MG63 (cell line): ENCODE data around the gene CPNE2. TPM values are rescaled to one million over a fixed set of nuclear protein-coding genes. Genes with fewer than 3 reads are reported as not detected.

ENCODE experiments used
- DNase-seq: peaks from one replicate; pipeline ENCODE4 v3.0.0-alpha.2; 2020
- H3K27me3 ChIP-seq: fragments of 250-450 bp; sonication (Bioruptor Pico); 2 replicates; pipeline ENCODE4 v1.5.1; 2020; ENCODE audit warnings: mild to moderate bottlenecking, moderate library complexity
- H3K36me3 ChIP-seq: fragments of 250-450 bp; sonication (Bioruptor Pico); 2 replicates; pipeline ENCODE4 v1.5.1; 2020; ENCODE audit warnings: mild to moderate bottlenecking, moderate library complexity
- H3K4me3 ChIP-seq: fragments of 250-450 bp; sonication (Bioruptor Pico); 2 replicates; pipeline ENCODE4 v1.5.1; 2020; ENCODE audit warnings: mild to moderate bottlenecking, moderate library complexity
- H3K9me3 ChIP-seq: fragments of 250-450 bp; sonication (Bioruptor Pico); 2 replicates; pipeline ENCODE4 v1.5.1; 2020; ENCODE audit warnings: mild to moderate bottlenecking, moderate library complexity
- total RNA-seq: library from RNA; depleted of rRNA; stranded (reverse); fragments of >200 nt; shearing (Covaris generic); gene quantifications from 2 replicates; pipeline ENCODE4 v1.2.3, GENCODE V29; 2014; ENCODE audit warnings: low replicate concordance

Gene CPNE2
- total RNA-seq, 1 experiment from 2014 or later: 45.8 TPM

DNA sequence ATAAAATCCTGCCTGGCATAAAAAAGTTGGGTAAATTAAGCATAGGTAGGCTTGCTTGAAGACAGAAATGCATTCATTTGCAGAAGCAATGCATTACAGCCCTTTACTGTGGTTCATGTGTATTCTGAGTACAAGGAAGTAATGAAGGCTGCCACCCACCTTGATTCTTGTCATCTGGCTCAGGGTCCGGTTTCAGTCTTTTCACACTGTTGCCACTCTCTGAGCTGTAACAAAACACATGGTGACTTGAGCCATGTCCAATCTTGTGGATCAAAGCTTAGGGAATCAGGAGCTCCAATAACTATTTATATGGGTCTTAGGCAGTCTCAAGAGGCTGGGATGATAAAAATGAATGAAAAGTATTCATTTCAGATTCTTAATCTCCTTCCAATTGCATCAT is 71.5 kb downstream of the CPNE2 start:
- DNase-seq: no peak
- Histone ChIP-seq H3K9me3 (no peaks in the 10 kb centered on the region), H3K36me3 (peaks cover 90% of the 10 kb centered on the region), H3K27me3 (no peaks in the 10 kb centered on the region), H3K4me3 (no peak overlapping the region)

DNA sequence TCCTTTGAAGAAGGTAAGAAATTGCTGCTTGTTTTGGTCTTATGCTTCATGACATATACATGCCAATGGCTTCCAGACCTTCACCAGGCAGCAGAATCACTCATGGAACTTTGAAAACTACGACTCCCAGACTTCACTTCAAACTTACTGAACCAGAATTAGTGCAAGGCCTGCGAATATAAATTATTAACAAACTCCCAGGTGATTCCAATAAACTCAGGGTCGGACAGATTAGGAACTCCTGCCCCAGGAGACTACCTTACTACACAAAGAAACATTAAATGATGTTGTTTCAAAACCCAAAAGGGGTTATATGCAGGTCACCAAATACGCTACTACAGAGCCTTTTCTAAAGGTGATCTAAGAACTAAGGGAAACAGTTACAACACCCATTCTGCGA is 73.1 kb downstream of the CPNE2 start:
- no peaks in the 10 kb centered on the region for H3K9me3 ChIP-seq
- H3K4me3 ChIP-seq: no peak overlapping the region
- H3K36me3 ChIP-seq: peaks cover 88% of the 10 kb centered on the region

DNA sequence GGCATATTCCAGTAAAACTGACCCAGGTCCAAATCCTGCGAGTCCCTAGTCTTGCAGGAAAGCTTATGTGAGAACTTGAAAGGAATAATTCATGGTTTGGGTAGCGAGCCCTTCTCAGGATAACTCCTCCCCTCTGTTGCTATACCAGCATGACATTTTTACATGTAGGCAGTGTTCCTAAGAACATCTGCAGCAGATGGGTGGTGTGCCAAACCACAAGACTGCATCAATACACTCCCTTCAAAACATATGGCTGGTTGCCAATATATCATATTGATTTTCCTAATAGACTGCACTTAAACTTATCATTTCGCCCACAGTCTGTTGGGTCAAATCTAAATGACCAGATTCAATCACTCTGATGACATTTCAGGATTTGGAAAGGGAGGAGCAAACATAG is 73.6 kb downstream of the CPNE2 start:
- Histone ChIP-seq H3K27me3 (no peaks in the 10 kb centered on the region), H3K36me3 (peaks cover 88% of the 10 kb centered on the region), H3K4me3 (no peak overlapping the region), H3K9me3 (no peaks in the 10 kb centered on the region)
- DNase-seq: no peak

More for the DNA sequence above, 73.1 kb downstream of the CPNE2 start:
- no peaks in the 10 kb centered on the region for H3K27me3 ChIP-seq
- DNase-seq: no peak

DNA sequence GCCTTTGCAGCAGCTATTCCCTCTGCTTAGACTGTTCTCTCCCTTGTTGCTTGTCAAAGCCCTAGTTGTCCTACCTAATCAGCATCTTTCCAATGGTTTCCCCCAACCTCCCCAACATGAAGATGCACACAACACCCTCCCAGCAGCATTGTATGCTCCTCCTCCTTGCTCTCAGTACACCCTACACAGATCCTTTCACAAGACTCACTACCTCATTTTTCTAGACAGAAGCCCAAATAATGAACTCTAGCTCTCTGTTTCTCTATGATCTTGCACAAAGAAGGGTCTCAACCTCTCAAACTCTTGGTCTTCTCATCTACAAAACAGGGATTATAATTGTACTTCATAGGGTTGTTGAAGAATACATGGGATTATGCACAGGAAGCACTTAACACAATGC is 74.1 kb downstream of the CPNE2 start:
- Histone ChIP-seq H3K9me3 (no peaks in the 10 kb centered on the region), H3K36me3 (peaks cover 88% of the 10 kb centered on the region), H3K4me3 (no peak overlapping the region), H3K27me3 (no peaks in the 10 kb centered on the region)
- DNase-seq: no peak

DNA sequence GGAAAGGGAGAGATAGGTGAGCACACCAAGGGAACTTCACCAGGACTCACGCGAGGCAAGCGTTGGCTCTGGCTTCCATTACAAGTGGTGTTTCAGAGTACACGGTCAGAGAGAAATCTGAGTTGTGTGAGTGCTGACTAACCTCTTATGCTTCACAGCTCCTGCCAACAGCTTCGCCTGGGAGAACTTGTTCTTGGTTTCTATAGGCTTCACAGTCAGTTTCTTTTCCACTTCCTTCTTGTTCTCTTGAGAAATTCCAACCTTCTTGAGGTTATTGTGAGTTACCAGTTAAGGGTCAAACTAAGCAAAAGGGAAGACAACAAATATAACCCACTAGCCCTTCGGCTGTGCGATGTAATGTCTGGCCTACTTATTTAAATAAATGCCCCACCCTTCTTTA is 74.6 kb downstream of the CPNE2 start:
- no peaks in the 10 kb centered on the region for H3K9me3 ChIP-seq
- H3K4me3 ChIP-seq: no peak overlapping the region
- peak; percentile 48 for DNase-seq
- no peaks in the 10 kb centered on the region for H3K27me3 ChIP-seq
- H3K36me3 ChIP-seq: peaks cover 88% of the 10 kb centered on the region

DNA sequence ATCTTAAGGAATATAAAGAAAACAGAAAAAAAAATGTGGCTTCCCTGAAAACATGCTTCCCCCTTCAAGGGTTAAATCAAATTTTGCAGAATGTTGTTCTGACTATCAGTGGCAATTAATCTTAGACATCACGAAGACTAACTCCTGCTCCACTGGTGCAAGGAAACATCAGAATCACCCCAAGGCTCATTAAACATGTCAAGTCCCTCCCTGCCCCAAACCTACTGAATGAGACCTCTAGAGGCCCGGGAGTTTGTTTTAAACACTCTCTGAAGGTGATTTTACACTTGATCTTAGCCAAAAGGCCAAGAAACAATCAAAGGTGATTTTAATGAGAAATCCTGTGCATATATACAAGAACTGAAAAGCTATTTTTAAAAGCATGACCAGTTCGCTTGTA is 75.2 kb downstream of the CPNE2 start:
- Histone ChIP-seq H3K36me3 (peaks cover 88% of the 10 kb centered on the region), H3K9me3 (no peaks in the 10 kb centered on the region), H3K27me3 (no peaks in the 10 kb centered on the region), H3K4me3 (no peak overlapping the region)
- no peak for DNase-seq

DNA sequence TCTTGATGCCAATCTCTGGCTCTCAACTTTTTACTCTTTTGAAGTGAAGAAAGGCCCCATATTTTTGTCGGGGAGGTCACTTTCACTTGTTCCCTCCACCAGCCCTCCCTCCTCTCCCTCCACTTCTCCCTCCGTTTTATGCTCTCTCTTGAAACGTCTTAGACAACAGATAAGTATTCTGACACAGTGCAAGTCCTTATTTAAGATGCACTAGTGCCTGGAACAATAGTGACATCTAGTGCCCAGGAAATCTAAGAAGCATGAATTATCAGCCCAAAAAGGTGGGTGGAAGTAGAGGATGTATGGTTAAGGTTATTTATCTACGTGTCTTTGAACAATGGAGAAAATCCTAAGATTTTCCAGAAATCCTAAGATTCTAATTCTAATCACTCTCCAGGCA is 75.6 kb downstream of the CPNE2 start:
- Histone ChIP-seq H3K9me3 (no peaks in the 10 kb centered on the region), H3K27me3 (no peaks in the 10 kb centered on the region), H3K4me3 (no peak overlapping the region), H3K36me3 (peaks cover 88% of the 10 kb centered on the region)
- no peak for DNase-seq

DNA sequence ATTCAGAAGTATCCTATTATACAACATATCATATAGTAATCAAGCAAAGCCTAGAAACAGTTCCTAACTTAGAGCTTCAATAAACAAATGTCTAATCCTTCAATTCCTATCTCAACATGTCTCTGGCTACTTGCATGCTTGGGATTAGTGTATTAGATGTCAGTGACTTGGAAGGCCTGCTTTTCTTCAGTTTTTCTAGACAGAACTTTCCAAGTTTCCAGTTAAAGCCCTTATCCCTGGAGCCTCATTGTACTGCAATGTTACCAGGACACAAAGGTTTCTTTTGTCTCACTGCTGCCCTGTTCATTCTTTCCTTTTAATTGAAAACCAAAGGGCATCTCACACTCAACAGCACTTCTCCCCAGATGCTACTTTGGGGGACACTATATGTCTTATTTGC is 76.9 kb downstream of the CPNE2 start:
- no peak for DNase-seq
- Histone ChIP-seq H3K4me3 (no peak overlapping the region), H3K36me3 (peaks cover 85% of the 10 kb centered on the region), H3K9me3 (no peaks in the 10 kb centered on the region), H3K27me3 (no peaks in the 10 kb centered on the region)

DNA sequence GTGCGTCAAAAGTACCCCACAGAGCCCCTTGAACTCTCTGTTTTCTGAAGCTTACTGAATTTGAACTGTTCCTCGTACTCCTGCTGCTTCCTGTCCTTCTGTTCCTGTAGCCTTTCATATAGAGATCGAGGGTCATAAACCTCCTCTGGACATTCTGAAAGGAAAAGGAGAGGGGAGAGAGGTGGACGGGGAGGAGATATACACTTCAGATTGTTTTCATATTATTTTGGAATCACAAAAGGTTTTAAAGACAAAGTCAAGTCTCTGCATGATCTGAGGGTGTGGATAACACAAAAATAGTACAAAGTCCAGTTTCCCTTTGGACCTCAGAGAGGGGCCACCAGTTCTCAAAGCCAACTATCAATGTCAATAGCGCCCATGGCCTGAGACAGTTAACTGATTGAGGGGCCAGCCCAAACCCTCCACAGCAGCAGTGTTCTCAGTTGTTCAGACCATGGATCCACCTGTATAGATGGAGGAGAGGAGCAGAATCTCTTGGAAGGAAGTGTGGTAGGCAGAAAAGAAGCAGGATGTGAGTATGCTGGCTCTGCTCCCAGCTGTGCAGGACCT is 80.4 kb downstream of the CPNE2 start:
- H3K36me3 ChIP-seq: peaks cover 70% of the 10 kb centered on the region
- no peaks in the 10 kb centered on the region for H3K27me3 ChIP-seq
- H3K4me3 ChIP-seq: no peak overlapping the region
- no peaks in the 10 kb centered on the region for H3K9me3 ChIP-seq
- no peak for DNase-seq

DNA sequence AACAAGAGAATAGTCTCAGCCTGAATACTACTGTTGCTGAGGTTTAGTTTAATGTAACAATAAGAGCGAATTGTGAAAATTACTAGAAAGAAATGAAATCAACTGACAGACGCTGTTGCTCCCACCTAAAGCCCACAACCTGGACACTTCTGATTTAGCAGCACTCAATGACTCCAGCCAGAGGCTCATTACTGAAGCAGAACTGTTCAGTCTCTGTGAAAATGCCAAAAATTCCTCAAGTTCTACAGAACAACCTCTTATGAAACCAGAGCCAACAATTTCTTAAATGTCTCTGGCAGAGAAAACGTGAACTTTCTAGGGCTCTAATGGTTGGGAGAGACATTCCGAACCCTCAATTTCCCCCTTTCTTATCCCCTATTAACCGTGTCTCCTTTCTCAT is 83.5 kb downstream of the CPNE2 start:
- Histone ChIP-seq H3K27me3 (no peaks in the 10 kb centered on the region), H3K9me3 (no peaks in the 10 kb centered on the region), H3K36me3 (peaks cover 58% of the 10 kb centered on the region), H3K4me3 (no peak overlapping the region)
- no peak for DNase-seq

DNA sequence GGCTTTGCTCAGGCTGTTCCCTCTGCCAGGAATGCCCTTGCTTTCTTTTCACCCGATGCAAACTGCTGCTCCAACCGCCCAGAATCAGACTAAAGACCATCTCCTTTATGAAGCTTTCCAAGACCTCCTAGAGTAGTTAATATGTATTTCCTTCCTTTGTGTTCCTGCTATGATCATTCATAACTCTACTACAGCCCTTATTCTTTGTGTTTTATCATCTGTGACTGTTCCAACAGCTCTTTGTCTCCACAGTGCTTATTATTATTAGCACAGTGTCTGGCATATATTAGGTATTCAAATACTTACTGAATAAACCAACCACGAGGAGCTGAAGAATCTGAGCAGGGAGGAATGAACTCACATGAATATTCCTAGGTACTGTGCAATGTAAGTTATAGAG is 85.8 kb downstream of the CPNE2 start:
- H3K9me3 ChIP-seq: no peaks in the 10 kb centered on the region
- no peaks in the 10 kb centered on the region for H3K27me3 ChIP-seq
- peaks cover 38% of the 10 kb centered on the region for H3K36me3 ChIP-seq
- DNase-seq: no peak
- H3K4me3 ChIP-seq: no peak overlapping the region

DNA sequence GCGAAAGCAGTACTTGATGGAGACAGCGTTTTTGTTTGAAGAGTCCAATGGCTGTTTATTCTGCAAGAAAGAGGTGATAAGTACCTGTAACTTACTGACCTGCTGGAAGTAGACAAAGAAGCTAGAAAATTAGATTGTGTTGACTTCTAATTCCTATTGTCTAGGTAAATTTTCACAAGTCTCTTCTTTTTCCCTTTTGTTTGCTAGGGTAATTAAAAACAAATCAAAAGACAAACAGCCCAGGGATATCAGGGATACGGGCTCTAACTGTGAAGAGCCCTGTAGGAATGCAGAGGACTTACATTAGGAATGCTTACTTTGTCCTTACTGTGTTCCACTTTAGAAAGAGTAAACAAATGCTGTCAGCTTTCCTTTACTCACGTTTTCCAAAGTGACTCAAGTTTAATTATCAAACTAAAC is 86.4 kb downstream of the CPNE2 start:
- H3K27me3 ChIP-seq: no peaks in the 10 kb centered on the region
- peaks cover 32% of the 10 kb centered on the region for H3K36me3 ChIP-seq
- H3K4me3 ChIP-seq: no peak overlapping the region
- DNase-seq: peak; percentile 30
- H3K9me3 ChIP-seq: peaks cover 4% of the 10 kb centered on the region; the same call in 1 of the 2 replicates

DNA sequence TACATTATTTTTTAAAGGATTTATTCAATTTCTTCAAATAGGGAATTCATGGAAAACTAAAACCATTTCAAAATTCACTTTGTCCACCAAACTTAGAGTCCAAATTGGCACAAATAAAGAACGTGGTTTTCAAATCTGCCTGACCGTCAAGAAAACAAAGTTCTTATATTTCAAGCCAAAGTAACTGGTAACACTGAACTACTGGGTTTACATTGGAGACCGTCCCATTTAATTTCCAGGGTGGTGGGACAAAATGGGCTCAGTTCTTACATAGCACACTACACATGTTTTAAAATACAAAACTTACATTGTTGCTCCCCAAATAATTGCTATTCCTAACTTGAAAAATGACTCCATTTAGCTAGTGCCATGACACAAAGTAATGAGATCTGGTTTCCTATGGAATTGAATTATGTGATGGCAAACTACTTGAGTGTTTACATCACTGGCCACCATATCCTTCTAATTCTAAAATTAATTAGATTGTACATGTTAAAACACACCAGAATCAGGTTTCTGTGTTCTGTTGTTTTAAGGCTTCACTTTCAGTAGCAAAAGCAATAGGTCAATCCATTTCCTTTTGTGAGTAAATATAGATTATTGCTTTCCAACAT is 86.9 kb downstream of the CPNE2 start:
- Histone ChIP-seq H3K9me3 (peaks cover 9% of the 10 kb centered on the region), H3K27me3 (no peaks in the 10 kb centered on the region), H3K36me3 (peaks cover 32% of the 10 kb centered on the region), H3K4me3 (peak overlapping the region; percentile 1; the same call in 1 of the 2 replicates)
- no peak for DNase-seq

DNA sequence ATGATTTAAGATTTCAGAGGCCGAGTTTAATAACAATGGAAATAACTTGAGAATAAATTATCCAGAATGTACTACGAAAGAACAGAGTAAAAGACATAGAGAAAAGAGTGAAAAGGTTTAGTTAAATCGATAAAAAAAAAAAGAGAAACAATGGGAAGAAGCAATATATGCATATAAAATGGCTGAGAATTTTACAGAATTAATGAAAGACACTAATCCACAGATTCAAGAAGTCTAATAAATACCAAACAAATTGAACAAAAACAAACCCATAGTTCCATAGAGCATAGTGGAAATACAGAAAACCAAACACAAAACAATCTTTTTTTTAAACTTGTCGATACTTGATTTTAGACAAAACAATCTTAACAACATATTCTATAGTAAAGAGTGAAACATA is 91.7 kb downstream of the CPNE2 start:
- DNase-seq: no peak
- peaks cover 14% of the 10 kb centered on the region for H3K36me3 ChIP-seq
- H3K27me3 ChIP-seq: no peaks in the 10 kb centered on the region
- no peak overlapping the region; the same call in 1 of the 2 replicates for H3K4me3 ChIP-seq
- H3K9me3 ChIP-seq: peaks cover 15% of the 10 kb centered on the region

DNA sequence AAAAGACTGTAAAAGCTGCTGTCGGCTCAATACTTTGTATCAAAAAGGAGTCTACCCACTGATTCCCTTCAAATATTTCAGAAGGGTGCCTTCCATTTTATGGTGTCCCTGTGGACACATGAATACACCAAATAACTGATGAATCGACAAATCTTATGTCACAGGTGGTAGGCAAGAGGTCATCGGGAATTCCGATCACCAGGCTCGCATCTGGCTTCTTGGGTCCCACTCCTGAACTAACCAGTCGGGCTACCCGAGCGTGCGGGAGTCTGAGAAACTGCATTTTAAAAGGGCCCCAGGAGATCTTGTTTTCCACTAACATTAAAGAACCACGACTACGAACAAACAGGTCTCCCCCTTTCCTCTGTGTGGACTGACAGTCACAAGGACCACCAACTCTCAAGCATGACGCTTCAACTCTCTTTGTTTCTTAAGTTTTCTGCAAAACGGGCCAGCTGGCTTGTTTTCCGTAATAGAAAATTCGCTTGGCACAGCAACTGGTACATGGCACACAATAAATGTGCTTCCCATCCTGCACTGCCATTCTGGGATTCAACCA is 92.6 kb downstream of the CPNE2 start:
- peaks cover 15% of the 10 kb centered on the region for H3K9me3 ChIP-seq
- peak overlapping the region; percentile 97 for H3K4me3 ChIP-seq
- DNase-seq: no peak
- H3K27me3 ChIP-seq: no peaks in the 10 kb centered on the region
- H3K36me3 ChIP-seq: peaks cover 13% of the 10 kb centered on the region

DNA sequence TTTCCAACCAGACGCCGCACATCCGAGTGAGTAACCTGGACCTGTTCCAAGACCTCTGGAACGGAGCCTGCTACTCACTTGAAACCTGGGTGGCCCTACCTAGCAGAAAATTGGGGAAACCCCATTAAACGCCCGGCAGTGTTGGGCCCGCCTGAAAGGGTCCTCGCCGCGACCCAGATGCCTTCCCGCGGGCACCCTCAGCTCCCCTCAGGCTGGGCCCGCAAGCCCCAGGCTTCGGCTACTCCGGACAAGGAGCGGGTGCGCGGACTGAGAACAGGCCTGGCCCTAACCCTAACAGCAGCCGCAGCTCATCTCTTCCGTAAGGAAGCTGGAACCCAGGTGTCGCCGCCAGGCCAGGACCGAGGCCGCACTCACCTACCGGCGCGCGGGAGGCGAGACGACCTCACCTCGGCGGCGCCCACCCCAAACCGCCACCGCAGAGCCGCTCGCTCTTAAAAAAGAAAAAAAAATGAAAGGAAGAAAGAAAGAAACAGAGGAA is 93.1 kb downstream of the CPNE2 start:
- peak overlapping the region; percentile 97 for H3K4me3 ChIP-seq
- DNase-seq: peak; percentile 83
- peaks cover 11% of the 10 kb centered on the region for H3K36me3 ChIP-seq
- peaks cover 15% of the 10 kb centered on the region for H3K9me3 ChIP-seq
- no peaks in the 10 kb centered on the region for H3K27me3 ChIP-seq

DNA sequence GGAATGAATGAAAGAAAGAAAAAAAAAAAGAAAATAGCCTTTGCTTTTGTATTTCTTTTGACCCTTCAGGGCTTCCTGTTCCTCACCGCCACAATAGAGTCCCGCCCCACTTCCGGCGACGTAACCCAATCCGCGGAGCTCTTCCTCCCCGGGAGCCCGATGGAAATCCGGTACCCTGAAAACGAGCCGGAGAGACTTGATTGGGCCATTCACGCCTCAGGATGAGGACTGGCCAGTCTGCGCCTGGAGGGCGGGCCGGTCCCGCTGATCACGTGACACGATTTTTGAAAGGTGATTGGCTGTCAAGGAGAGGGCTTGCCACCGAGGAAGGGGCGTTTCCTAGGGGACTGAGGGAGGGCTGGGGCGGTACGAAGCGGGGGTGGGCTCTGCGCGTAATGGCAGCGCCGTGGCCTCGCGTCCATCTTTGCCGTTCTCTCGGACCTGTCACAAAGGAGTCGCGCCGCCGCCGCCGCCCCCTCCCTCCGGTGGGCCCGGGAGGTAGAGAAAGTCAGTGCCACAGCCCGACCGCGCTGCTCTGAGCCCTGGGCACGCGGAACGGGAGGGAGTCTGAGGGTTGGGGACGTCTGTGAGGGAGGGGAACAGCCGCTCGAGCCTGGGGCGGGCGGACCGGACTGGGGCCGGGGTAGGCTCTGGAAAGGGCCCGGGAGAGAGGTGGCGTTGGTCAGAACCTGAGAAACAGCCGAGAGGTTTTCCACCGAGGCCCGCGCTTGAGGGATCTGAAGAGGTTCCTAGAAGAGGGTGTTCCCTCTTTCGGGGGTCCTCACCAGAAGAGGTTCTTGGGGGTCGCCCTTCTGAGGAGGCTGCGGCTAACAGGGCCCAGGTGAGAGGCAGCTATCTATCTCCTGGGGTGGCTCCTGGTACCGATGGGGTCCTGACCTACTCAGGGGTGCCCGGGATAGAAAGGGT is 93.8 kb downstream of the CPNE2 start, which contains the start of the genes PSME3IP1 and RSPRY1:
PSME3IP1 (minus strand) TSS at position 95 of the 927 bp plus-strand sequence. CDS start 12,185 bp downstream, outside the sequence.
RSPRY1 (plus strand) TSS at position 385 of the 927 bp plus-strand sequence. CDS start 18,330 bp downstream, outside the sequence.
- Histone ChIP-seq H3K36me3 (peaks cover 11% of the 10 kb centered on the region), H3K27me3 (no peaks in the 10 kb centered on the region), H3K9me3 (peaks cover 15% of the 10 kb centered on the region), H3K4me3 (peak within 1 kb of the TSS; percentile 97)
- DNase-seq: peak; percentile 100
